ENCODE results near the gene TRAF5. TPM values are rescaled to one million over a fixed set of nuclear protein-coding genes. Genes with fewer than 3 reads are reported as not detected.
"Not testable (repeated sequence)": the region's sequence is repeated elsewhere in the genome, so short reads cannot be mapped to it uniquely, and the experiment has no call there.

TRAF5 gene
- total and polyA plus RNA-seq, 3 donors from 2014 or later, result 20.3 to 25.1 (median 22.2) TPM

GRCh38 chr1:211406086-211406485, 79.5 kb downstream of the TRAF5 start:
- H3K27ac ChIP-seq; H3K27me3 ChIP-seq; H3K4me3 ChIP-seq; DNase-seq; H3K9me3 ChIP-seq; intact Hi-C loops (cut with DNase I; ENCODE audit: low total_unique reads); H3K36me3 ChIP-seq (ENCODE audit: low read depth, missing control alignments); H3K4me1 ChIP-seq: not testable (repeated sequence)
- 98 to 100% methylated on average over 2 to 3 of the region's 3 CpGs for WGBS, 2 donors

DNA sequence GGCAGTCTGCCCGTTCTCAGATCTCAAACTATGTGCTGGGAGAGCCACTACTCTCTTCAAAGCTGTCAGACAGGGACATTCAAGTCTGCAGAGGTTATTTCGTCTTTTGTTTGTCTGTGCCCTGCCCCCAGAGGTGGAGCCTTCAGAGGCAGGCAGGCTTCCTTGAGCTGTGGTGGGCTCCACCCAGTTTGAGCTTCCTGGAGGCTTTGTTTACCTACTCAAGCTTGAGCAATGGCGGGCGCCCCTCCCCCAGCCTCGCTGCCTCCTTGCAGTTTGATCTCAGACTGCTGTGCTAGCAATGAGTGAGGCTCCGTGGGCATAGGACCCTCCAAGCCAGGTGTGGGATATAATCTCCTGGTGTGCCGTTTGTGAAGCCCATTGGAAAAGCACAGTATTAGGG, 81.1 kb downstream of the TRAF5 start:
- H3K4me1 ChIP-seq; intact Hi-C loops (cut with DNase I; ENCODE audit: low total_unique reads); H3K27ac ChIP-seq; DNase-seq; H3K27me3 ChIP-seq; H3K9me3 ChIP-seq; H3K36me3 ChIP-seq (ENCODE audit: low read depth, missing control alignments); H3K4me3 ChIP-seq: not testable (repeated sequence)
- 87 to 93% methylated on average over 6 to 7 of the region's 7 CpGs for WGBS, 2 donors

DNA sequence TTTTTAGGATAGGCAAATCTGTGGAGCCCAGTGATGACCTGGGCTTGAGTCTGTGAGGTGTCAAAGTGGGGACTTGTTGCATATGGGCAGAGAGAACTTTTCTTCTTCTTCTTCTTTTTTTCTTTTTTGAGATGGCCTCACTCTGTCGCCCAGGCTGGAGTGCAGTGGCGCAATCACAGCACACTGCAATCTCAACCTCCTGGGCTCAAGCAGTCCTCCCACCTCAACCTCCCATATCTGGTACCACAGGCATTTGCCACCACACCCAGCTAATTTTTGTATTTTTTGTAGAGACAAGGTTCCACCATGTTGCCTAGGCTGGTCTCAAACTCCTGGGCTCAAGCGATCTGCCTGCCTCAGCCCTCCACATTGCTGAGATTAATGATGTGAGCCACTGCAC, 85.0 kb downstream of the TRAF5 start:
- no peak for TF ChIP-seq POLR2A (IDR thresholded peaks at IDR 0.05)
- intact Hi-C loops (cut with DNase I; ENCODE audit: low total_unique reads), result no loop called here
- no peaks in the 10 kb centered on the region for H3K27me3 ChIP-seq

DNA sequence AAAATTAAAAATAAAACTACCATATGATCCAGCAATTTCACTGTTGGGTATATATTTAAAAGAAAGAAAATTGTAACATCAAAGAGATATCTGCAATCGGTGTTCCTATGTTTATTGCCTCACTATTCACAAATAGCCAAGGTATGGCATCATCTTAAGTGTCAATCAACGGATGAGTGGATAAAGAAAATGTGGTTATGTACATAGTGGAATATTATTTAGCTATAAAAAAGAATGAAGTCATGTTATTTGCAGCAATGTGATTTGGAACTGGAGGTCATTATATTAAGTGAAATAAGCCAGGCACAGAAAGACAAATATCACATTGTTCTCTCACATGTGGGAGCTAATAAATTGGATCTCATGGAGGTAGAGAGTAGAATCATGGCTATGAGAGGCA, 89.1 kb downstream of the TRAF5 start:
- no peak for TF ChIP-seq CTCF (IDR thresholded peaks at IDR 0.05)
- no peak for TF ChIP-seq POLR2A (IDR thresholded peaks at IDR 0.05)
- Histone ChIP-seq H3K36me3 (ENCODE audit: low read depth, missing control alignments) (no peaks in the 10 kb centered on the region), H3K27me3 (no peaks in the 10 kb centered on the region), H3K9me3 (no peaks in the 10 kb centered on the region), H3K27ac (no peak overlapping the region), H3K4me1 (no peaks in the 10 kb centered on the region), H3K4me3 (peak overlapping the region; percentile 10 to 48)
- intact Hi-C loops (cut with DNase I; ENCODE audit: low total_unique reads), result no loop called here
- 83 to 87% methylated on average over 2 of the region's 2 CpGs for WGBS, 2 donors
- DNase-seq, result no peak

More for the DNA sequence above, 85.0 kb downstream of the TRAF5 start:
- Histone ChIP-seq H3K4me1 (no peaks in the 10 kb centered on the region), H3K4me3 (no peak overlapping the region), H3K36me3 (ENCODE audit: low read depth, missing control alignments) (no peaks in the 10 kb centered on the region), H3K9me3 (no peaks in the 10 kb centered on the region), H3K27ac (no peak overlapping the region)
- no peak for DNase-seq
- WGBS, 2 donors, result 92 to 98% methylated on average over 3 of the region's 3 CpGs

DNA sequence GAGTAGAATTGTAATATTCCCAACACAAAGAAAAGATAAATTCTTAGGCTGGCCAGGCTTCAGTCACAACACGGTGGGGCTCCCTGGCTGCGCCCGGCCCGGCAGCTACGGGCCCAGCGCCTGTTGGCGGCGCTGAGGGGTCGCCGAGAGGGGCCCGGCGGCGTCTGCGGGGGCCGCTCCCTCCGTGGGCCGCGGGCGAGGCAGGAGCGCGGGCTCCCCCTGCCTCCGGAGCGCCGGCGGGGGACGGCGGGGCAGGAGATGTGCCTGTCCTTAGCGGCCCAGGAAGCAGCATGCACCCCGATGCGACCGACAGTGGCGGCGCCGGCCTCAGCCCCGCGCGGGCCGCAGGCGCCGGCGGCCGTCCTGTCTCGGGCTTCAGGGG, 89.6 kb downstream of the TRAF5 start:
- H3K4me1 ChIP-seq; DNase-seq; H3K36me3 ChIP-seq (ENCODE audit: low read depth, missing control alignments); intact Hi-C loops (cut with DNase I; ENCODE audit: low total_unique reads); H3K9me3 ChIP-seq; H3K27me3 ChIP-seq: not testable (repeated sequence)
- Histone ChIP-seq H3K27ac (peak overlapping the region in 1 of 2 donors; percentile 13), H3K4me3 (peak overlapping the region; percentile 10 to 48)
- 7 to 11% methylated on average over 5 to 42 of the region's 43 CpGs for WGBS, 2 donors

DNA sequence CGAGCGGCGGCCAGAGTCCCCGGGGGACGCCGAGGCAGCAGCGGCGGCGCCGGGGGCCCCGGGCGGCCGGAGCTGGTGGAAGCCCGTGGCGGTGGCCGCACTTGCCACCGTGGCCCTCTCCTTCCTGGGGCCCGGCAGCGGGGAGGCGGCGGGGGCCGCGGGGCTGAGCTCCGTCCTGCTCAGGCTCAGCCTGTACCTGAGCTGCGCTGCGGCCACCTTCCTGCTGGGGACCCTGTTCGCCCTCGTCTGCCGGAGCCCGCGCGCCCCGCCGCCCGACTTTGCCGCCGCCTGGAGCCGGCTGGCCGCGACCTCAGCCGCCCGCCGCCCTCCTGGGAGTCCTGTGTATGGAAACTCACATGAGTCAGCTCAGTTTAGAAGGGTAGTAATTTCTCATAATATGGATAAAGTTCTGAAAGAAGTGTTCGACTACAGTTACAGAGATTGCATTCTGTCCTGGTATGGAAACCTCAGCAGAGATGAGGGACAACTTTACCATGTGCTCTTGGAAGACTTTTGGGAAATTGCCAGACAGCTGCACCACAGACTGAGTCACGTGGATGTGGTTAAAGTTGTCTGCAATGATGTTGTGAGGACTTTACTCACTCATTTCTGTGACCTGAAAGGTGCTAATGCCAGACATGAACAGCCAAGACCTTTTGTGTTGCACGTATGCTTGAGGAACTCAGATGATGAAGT, 90.1 kb downstream of the TRAF5 start:
- H3K36me3 ChIP-seq (ENCODE audit: low read depth, missing control alignments); H3K27me3 ChIP-seq; H3K4me1 ChIP-seq; H3K9me3 ChIP-seq; intact Hi-C loops (cut with DNase I; ENCODE audit: low total_unique reads): not testable (repeated sequence)
- DNase-seq, result peak; percentile 30
- H3K4me3 ChIP-seq, result peak overlapping the region; percentile 41 to 48
- WGBS, 2 donors, result 8 to 23% methylated on average over 5 to 44 of the region's 46 CpGs
- peak overlapping the region in 1 of 2 donors; percentile 13 for H3K27ac ChIP-seq

DNA sequence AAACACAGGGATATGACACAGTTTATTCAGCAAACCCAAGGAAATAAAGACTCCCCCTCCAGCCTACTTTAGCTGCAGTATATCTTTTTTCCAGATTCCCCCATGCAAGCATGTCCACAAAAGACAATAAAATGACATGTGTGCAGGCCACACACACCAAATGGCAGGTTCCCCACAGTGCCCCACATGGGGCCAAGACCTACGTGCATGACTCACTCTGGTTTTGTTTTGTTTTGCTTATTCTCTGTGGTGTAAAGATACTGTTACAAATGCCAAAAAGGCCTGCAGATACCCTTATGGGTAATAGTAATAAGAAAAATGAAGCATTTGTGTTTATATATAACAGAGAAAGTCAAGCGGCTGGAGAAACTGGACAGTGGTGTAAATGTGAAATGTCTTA, 93.8 kb downstream of the TRAF5 start:
- H3K36me3 ChIP-seq (ENCODE audit: low read depth, missing control alignments), result no peaks in the 10 kb centered on the region

More for the DNA sequence above, 93.8 kb downstream of the TRAF5 start:
- TF ChIP-seq POLR2A (IDR thresholded peaks at IDR 0.05) (no peak), CTCF (IDR thresholded peaks at IDR 0.05) (no peak)
- Histone ChIP-seq H3K27ac (no peak overlapping the region), H3K9me3 (no peaks in the 10 kb centered on the region), H3K4me3 (no peak overlapping the region), H3K27me3 (no peaks in the 10 kb centered on the region), H3K4me1 (no peaks in the 10 kb centered on the region)
- 78 to 93% methylated on average over 2 of the region's 2 CpGs for whole genome bisulfite sequencing, 2 donors
- intact Hi-C loops (cut with DNase I; ENCODE audit: low total_unique reads), result no loop called here
- no peak for DNase-seq
